GM19324 (cell line): ENCODE data around the gene TAPBPL.
"Not testable (repeated sequence)": the region's sequence is repeated elsewhere in the genome, so short reads cannot be mapped to it uniquely, and the experiment has no call there.

Experiments used
- ATAC-seq: cut with Tn5 transposase; IDR thresholded peaks from one replicate; pipeline ENCODE4 v1.9.1; 2021; ENCODE audit warnings: mild to moderate bottlenecking, moderate library complexity; ENCODE audit not compliant: unreplicated experiment, low FRiP score

TAPBPL gene

GRCh38 chr12:6478416-6478815, 26.6 kb downstream of the TAPBPL start:
- ATAC-seq, result no peak

- ATAC-seq, result no peak
These were observed 36.4 kb downstream of the TAPBPL start for GRCh38 chr12:6488240-6488639.

GRCh38 chr12:6489449-6489848, 37.6 kb downstream of the TAPBPL start:
- no peak for ATAC-seq

- ATAC-seq, result not testable (repeated sequence)
These were observed 38.8 kb downstream of the TAPBPL start for GRCh38 chr12:6490673-6491072.

- peak; percentile 72 for ATAC-seq
These were observed 41.1 kb downstream of the TAPBPL start, which contains the start of gene MRPL51 for GRCh38 chr12:6492838-6493496. Gene MRPL51 (minus strand): TSS chr12:6493262. CDS start chr12:6493136, 126 bp downstream.

GRCh38 chr12:6493497-6494257, 41.8 kb downstream of the TAPBPL start, which contains the start of gene NCAPD2:
Gene NCAPD2 (plus strand): TSS chr12:6494102. CDS start chr12:6495099, 997 bp downstream.
- peak; percentile 94 for ATAC-seq

GRCh38 chr12:6494258-6494743, 42.5 kb downstream of the TAPBPL start:
- ATAC-seq, result no peak

- ATAC-seq, result no peak
These were observed 43.1 kb downstream of the TAPBPL start for GRCh38 chr12:6494968-6495367.

GRCh38 chr12:6497291-6497690, 45.4 kb downstream of the TAPBPL start:
- not testable (repeated sequence) for ATAC-seq

- no peak for ATAC-seq
These were observed 48.6 kb downstream of the TAPBPL start for GRCh38 chr12:6500466-6500865.

- no peak for ATAC-seq
These were observed 55.5 kb downstream of the TAPBPL start for GRCh38 chr12:6507102-6507998.

- ATAC-seq, result no peak
These were observed 56.2 kb downstream of the TAPBPL start for GRCh38 chr12:6508087-6508486.
